Measurements from ENCODE around the gene RGMB.

DNA sequence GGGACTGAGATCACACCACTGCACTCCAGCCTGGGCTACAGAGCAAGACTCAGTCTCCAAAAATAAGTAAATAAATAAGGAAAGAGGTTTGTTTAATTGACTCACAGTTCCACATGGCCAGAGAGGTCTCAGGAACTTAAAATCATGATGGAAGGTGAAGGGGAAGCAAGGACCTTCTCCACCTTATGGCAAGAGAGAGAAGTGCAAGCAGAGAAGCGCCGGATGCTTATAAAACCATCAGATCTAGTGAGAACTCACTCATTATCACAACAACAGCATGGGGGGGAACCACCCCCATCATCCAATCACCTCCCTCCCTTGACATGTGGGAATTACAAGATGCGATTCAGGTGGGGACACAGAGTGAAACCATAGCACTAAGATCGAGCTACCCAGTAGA is 22.8 kb upstream of the RGMB start:
- TF ChIP-seq, protein P1, sequence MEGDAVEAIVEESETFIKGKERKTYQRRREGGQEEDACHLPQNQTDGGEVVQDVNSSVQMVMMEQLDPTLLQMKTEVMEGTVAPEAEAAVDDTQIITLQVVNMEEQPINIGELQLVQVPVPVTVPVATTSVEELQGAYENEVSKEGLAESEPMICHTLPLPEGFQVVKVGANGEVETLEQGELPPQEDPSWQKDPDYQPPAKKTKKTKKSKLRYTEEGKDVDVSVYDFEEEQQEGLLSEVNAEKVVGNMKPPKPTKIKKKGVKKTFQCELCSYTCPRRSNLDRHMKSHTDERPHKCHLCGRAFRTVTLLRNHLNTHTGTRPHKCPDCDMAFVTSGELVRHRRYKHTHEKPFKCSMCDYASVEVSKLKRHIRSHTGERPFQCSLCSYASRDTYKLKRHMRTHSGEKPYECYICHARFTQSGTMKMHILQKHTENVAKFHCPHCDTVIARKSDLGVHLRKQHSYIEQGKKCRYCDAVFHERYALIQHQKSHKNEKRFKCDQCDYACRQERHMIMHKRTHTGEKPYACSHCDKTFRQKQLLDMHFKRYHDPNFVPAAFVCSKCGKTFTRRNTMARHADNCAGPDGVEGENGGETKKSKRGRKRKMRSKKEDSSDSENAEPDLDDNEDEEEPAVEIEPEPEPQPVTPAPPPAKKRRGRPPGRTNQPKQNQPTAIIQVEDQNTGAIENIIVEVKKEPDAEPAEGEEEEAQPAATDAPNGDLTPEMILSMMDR (IDR thresholded peaks at IDR 0.05; ENCODE audit: low read depth, low read length): peak; percentile 49
- TF ChIP-seq POLR2A (IDR thresholded peaks at IDR 0.05; ENCODE audit: extremely low read depth, insufficient read length): no peak
- TF ChIP-seq, protein P2, sequence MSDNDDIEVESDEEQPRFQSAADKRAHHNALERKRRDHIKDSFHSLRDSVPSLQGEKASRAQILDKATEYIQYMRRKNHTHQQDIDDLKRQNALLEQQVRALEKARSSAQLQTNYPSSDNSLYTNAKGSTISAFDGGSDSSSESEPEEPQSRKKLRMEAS (IDR thresholded peaks at IDR 0.05; ENCODE audit: low read depth, low read length): no peak

Measured in NB4 (cell line).